SK-N-SH treated with all-trans-retinoic acid at 6 μM for 48 hours (cell line): ENCODE results near the gene MUC2.

Source experiments
- ATAC-seq: fragments of 200-7000 bp; cut with Tn5 transposase; 3 replicates; pipeline ENCODE4 v1.9.1; 2020; ENCODE audit warnings: mild to moderate bottlenecking, moderate library complexity
- ARNTL ChIP-seq: fragments of 450-650 bp; formaldehyde crosslinking; IDR thresholded peaks from 2 replicates; pipeline ENCODE4 v1.5.0; 2020; ENCODE audit warnings: low read depth, mild to moderate bottlenecking, moderate library complexity, borderline replicate concordance
- BACH2 ChIP-seq: fragments of 250-450 bp; sonication (Bioruptor Pico); IDR thresholded peaks from 2 replicates; pipeline ENCODE4 v1.9.0; 2021; ENCODE audit warnings: mild to moderate bottlenecking, borderline replicate concordance
- CREB5 ChIP-seq: fragments of 250-450 bp; sonication (Bioruptor Pico); IDR thresholded peaks from 2 replicates; pipeline ENCODE4 v1.5.1; 2020; ENCODE audit warnings: low read depth, mild to moderate bottlenecking, moderate library complexity
- CSDC2 ChIP-seq: fragments of 250-450 bp; sonication (Bioruptor Pico); IDR thresholded peaks from 2 replicates; pipeline ENCODE4 v1.5.0; 2020; ENCODE audit warnings: mild to moderate bottlenecking, moderate library complexity
- GLIS3 ChIP-seq: fragments of 250-450 bp; sonication (Bioruptor Pico); IDR thresholded peaks from 2 replicates; pipeline ENCODE4 v1.5.0; 2020; ENCODE audit warnings: mild to moderate bottlenecking, moderate library complexity
- ISL1 ChIP-seq: fragments of 250-450 bp; sonication (Bioruptor Pico); IDR thresholded peaks from 2 replicates; pipeline ENCODE4 v2.1.2; 2022; ENCODE audit warnings: mild to moderate bottlenecking, moderate library complexity
- OSR1 ChIP-seq: fragments of 250-450 bp; sonication (Bioruptor Pico); IDR thresholded peaks from 2 replicates; pipeline ENCODE4 v1.8.0; 2022; ENCODE audit warnings: moderate library complexity, mild to moderate bottlenecking, inconsistent platforms
- PPARA ChIP-seq: fragments of 250-450 bp; sonication (Bioruptor Pico); IDR thresholded peaks from 2 replicates; pipeline ENCODE4 v1.5.0; 2020; ENCODE audit warnings: mild to moderate bottlenecking, borderline replicate concordance
- RARB ChIP-seq: fragments of 250-450 bp; sonication (Bioruptor Pico); IDR thresholded peaks from 2 replicates; pipeline ENCODE4 v1.8.0; 2021; ENCODE audit warnings: mild to moderate bottlenecking, moderate library complexity
- SNAI2 ChIP-seq: fragments of 250-450 bp; sonication (Bioruptor Pico); IDR thresholded peaks from 2 replicates; pipeline ENCODE4 v1.5.0; 2020; ENCODE audit warnings: mild to moderate bottlenecking, moderate library complexity
- TCF4 ChIP-seq: fragments of 250-450 bp; sonication (Bioruptor Pico); IDR thresholded peaks from 2 replicates; pipeline ENCODE4 v1.8.0; 2021; ENCODE audit warnings: mild to moderate bottlenecking, moderate library complexity, borderline replicate concordance
- TOX ChIP-seq: fragments of 250-450 bp; sonication (Bioruptor Pico); IDR thresholded peaks from 2 replicates; pipeline ENCODE4 v1.8.0; 2021; ENCODE audit warnings: mild to moderate bottlenecking, moderate library complexity, borderline replicate concordance
- TSHZ2 ChIP-seq: fragments of 250-450 bp; sonication (Bioruptor Pico); IDR thresholded peaks from 2 replicates; pipeline ENCODE4 v1.5.0; 2020; ENCODE audit warnings: mild to moderate bottlenecking, moderate library complexity
- ZC3H10 ChIP-seq: fragments of 250-450 bp; sonication (Bioruptor Pico); IDR thresholded peaks from 2 replicates; pipeline ENCODE4 v1.5.1; 2021; ENCODE audit warnings: mild to moderate bottlenecking, moderate library complexity
- ZFP3 ChIP-seq: fragments of 250-450 bp; sonication (Bioruptor Pico); IDR thresholded peaks from 2 replicates; pipeline ENCODE4 v1.5.0; 2020; ENCODE audit warnings: mild to moderate bottlenecking, moderate library complexity
- ZFP30 ChIP-seq: fragments of 450-650 bp; formaldehyde crosslinking; IDR thresholded peaks from 2 replicates; pipeline ENCODE4 v1.5.0; 2022; ENCODE audit warnings: mild to moderate bottlenecking, moderate library complexity
- ZNF565 ChIP-seq: fragments of 450-650 bp; formaldehyde crosslinking; conservative IDR thresholded peaks from 2 replicates; pipeline ENCODE4 v1.5.0; 2020; ENCODE audit warnings: low read depth, mild to moderate bottlenecking, moderate library complexity
- ZNF70 ChIP-seq: fragments of 450-650 bp; formaldehyde crosslinking; IDR thresholded peaks from 2 replicates; pipeline ENCODE4 v1.5.0; 2020; ENCODE audit warnings: mild to moderate bottlenecking, moderate library complexity
- ZNF8 ChIP-seq: fragments of 450-650 bp; formaldehyde crosslinking; IDR thresholded peaks from 2 replicates; pipeline ENCODE4 v1.5.0; 2020; ENCODE audit warnings: mild to moderate bottlenecking, moderate library complexity
- TF ChIP-seq, protein P1 (sequence below): fragments of 250-450 bp; sonication (Bioruptor Pico); IDR thresholded peaks from 2 replicates; pipeline ENCODE4 v1.8.0; 2021; ENCODE audit warnings: low read depth, mild to moderate bottlenecking, moderate library complexity, borderline replicate concordance

Gene MUC2

DNA sequence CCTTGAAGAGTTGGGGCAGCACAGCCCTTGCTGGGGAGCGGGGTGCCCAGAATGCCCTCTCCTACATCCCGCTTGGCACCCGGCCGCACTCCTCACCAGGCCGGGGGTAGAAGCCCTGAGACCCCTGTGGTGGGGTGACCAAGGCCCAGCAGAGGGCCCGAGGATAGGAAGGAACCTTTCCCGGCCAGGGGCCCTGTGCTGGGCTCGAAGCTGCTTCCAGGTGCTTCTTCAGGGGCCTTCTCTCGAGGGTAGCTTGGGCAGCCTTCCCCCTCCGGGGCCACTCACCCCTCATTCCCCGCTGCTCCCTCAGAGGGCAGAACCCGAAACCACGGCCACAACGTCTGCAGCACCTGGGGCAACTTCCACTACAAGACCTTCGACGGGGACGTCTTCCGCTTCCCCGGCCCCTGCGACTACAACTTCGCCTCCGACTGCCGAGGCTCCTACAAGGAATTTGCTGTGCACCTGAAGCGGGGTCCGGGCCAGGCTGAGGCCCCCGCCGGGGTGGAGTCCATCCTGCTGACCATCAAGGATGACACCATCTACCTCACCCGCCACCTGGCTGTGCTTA, 752 bp downstream of the MUC2 start:
- ATAC-seq: no peak
- TF ChIP-seq CSDC2 (CRISPR knock-in tag) (no peak), ARNTL (CRISPR knock-in tag) (no peak), GLIS3 (CRISPR knock-in tag) (no peak), OSR1 (CRISPR knock-in tag) (no peak)

GRCh38 chr11:1076061-1076665, 1.5 kb downstream of the MUC2 start:
- TF ChIP-seq, protein P1, sequence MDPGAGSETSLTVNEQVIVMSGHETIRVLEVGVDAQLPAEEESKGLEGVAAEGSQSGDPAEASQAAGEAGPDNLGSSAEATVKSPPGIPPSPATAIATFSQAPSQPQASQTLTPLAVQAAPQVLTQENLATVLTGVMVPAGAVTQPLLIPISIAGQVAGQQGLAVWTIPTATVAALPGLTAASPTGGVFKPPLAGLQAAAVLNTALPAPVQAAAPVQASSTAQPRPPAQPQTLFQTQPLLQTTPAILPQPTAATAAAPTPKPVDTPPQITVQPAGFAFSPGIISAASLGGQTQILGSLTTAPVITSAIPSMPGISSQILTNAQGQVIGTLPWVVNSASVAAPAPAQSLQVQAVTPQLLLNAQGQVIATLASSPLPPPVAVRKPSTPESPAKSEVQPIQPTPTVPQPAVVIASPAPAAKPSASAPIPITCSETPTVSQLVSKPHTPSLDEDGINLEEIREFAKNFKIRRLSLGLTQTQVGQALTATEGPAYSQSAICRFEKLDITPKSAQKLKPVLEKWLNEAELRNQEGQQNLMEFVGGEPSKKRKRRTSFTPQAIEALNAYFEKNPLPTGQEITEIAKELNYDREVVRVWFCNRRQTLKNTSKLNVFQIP (CRISPR knock-in tag): no peak
- TF ChIP-seq ZNF8: no peak
- no peak for TF ChIP-seq ZFP3 (CRISPR knock-in tag)
- no peak for TF ChIP-seq ZNF565 (CRISPR knock-in tag)
- no peak for TF ChIP-seq TSHZ2 (CRISPR knock-in tag)
- no peak for TF ChIP-seq PPARA
- TF ChIP-seq GLIS3 (CRISPR knock-in tag): no peak
- no peak for TF ChIP-seq OSR1 (CRISPR knock-in tag)
- no peak for TF ChIP-seq CSDC2 (CRISPR knock-in tag)
- TF ChIP-seq ZNF70 (CRISPR knock-in tag): no peak
- TF ChIP-seq ISL1 (CRISPR knock-in tag): no peak
- no peak for TF ChIP-seq ARNTL (CRISPR knock-in tag)
- TF ChIP-seq SNAI2 (CRISPR knock-in tag): no peak
- TF ChIP-seq TCF4: no peak
- no peak for ATAC-seq

DNA sequence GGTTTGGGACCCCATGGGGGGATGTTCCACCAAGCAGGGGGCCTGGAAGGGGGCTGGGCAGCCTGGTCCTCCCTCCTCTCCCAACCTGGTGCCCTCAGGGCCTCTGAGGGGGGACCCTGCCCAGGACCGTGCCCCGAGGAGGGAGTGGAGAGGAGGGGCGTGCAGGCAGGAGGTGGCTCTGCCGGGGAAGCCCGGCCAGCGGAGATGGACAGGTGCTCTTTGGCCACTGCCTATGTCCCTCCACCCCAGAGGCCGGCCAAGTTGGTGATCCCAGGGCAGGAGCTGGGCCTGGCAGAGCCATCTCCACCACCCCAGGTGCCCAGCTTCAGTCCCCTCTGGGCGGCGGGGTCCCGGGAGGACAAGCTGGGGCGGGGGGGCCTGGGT, 2.4 kb downstream of the MUC2 start:
- TF ChIP-seq ARNTL (CRISPR knock-in tag) (no peak), TOX (CRISPR knock-in tag) (no peak), BACH2 (CRISPR knock-in tag) (no peak), PPARA (no peak), ZNF8 (no peak), ISL1 (CRISPR knock-in tag) (no peak), ZC3H10 (CRISPR knock-in tag) (no peak)
- TF ChIP-seq, all 23 proteins: peak for 0

DNA sequence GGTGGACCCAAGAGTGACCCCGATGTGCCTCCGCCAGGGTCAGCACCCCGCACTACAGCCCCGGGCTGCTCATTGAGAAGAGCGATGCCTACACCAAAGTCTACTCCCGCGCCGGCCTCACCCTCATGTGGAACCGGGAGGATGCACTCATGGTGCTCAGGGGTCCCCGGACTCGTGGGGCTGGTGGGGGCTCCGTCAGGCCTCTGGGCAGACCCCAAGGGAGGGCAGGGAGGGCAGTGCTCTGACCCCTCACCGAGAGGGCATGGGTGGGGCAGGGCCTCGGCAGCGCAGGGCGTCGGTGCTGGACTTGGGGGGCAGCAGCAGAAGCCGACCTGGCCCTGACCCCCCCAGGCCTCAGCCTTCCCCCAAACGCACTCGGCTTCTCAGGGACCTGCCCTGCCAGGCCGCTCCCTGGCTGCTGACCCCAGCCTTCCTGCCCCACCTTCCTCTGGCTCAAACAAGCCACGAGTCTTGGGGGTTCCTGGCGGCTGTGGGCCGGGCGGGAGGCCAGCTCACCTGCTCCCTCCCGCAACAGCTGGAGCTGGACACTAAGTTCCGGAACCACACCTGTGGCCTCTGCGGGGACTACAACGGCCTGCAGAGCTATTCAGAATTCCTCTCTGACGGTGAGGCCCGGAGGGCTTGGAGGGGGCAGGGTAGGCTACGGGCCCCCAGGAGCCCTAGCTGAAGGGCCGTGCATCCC, 2.9 kb downstream of the MUC2 start:
- no peak for ATAC-seq

More for the DNA sequence above, 2.4 kb downstream of the MUC2 start:
- no peak for ATAC-seq

More for the DNA sequence above, 2.9 kb downstream of the MUC2 start:
- TF ChIP-seq RARB (CRISPR knock-in tag): no peak
- TF ChIP-seq OSR1 (CRISPR knock-in tag): no peak
- no peak for TF ChIP-seq ZNF565 (CRISPR knock-in tag)
- no peak for TF ChIP-seq ZFP30 (CRISPR knock-in tag)
- TF ChIP-seq, protein P1 (CRISPR knock-in tag): no peak
- no peak for TF ChIP-seq CREB5 (CRISPR knock-in tag)
- TF ChIP-seq PPARA: no peak
